ENCODE measurements around the gene PCDHGA5. TPM values are rescaled to one million over a fixed set of nuclear protein-coding genes. Genes with fewer than 3 reads are reported as not detected.

Gene PCDHGA5
- total and polyA plus RNA-seq, 2 of the 8 experiments (the other 6 are each of a cell fraction or from before 2014, with no cell fraction given): 1.1 to 1.3 TPM

GRCh38 chr5:141398608-141399007 is 34.6 kb downstream of the PCDHGA5 start (continued):
- TF ChIP-seq CHD7 (IDR thresholded peaks at IDR 0.05; ENCODE audit: insufficient replicate concordance, low read length) (no peak), KDM1A (IDR thresholded peaks at IDR 0.05; ENCODE audit: borderline replicate concordance, low read length) (no peak), TAF7 (optimal IDR thresholded peaks at IDR 0.05; ENCODE audit: borderline replicate concordance, low read depth, low read length) (no peak), TEAD4 (IDR thresholded peaks at IDR 0.05; ENCODE audit: low read depth, low read length) (no peak), BCL11A (IDR thresholded peaks at IDR 0.05; ENCODE audit: low read depth in 2 of 2, low read length in 2 of 2) (no peak), CTCF (IDR thresholded peaks at IDR 0.05; ENCODE audit: control extremely low read depth in 1 of 3, insufficient read depth in 1 of 3, low read depth in 1 of 3, low read length in 3 of 3) (no peak), CEBPB (IDR thresholded peaks at IDR 0.05; ENCODE audit: low read depth, low read length) (no peak), RXRA (IDR thresholded peaks at IDR 0.05; ENCODE audit: insufficient read depth, low read depth, low read length) (no peak), RFX5 (IDR thresholded peaks at IDR 0.05; ENCODE audit: borderline replicate concordance, low read depth, low read length) (no peak), JUND (IDR thresholded peaks at IDR 0.05; ENCODE audit: low read length) (no peak)

Measured in H1 (cell line).